Endothelial cell of umbilical vein (primary cell): ENCODE measurements around the gene CAV1.

ENCODE experiments used
- POLR2A ChIP-seq: IDR thresholded peaks from 2 replicates; pipeline ENCODE4 v1.6.1; 2012; ENCODE audit warnings: low read depth, mild to moderate bottlenecking, control low read depth, low read length
- TF ChIP-seq, protein P1 (sequence below), 2 donors: IDR thresholded peaks; 1 replicate in 1 of 2; 2 replicates in 1 of 2; pipeline ENCODE4 v1.5.1; 2011; ENCODE audit warnings: low read length in 2 of 2, mild to moderate bottlenecking in 2 of 2, moderate library complexity in 2 of 2, control low read depth in 1 of 2, inconsistent platforms in 1 of 2, low read depth in 1 of 2; ENCODE audit not compliant: insufficient read depth in 1 of 2; ENCODE audit errors: extremely low read depth in 1 of 2

DNA sequence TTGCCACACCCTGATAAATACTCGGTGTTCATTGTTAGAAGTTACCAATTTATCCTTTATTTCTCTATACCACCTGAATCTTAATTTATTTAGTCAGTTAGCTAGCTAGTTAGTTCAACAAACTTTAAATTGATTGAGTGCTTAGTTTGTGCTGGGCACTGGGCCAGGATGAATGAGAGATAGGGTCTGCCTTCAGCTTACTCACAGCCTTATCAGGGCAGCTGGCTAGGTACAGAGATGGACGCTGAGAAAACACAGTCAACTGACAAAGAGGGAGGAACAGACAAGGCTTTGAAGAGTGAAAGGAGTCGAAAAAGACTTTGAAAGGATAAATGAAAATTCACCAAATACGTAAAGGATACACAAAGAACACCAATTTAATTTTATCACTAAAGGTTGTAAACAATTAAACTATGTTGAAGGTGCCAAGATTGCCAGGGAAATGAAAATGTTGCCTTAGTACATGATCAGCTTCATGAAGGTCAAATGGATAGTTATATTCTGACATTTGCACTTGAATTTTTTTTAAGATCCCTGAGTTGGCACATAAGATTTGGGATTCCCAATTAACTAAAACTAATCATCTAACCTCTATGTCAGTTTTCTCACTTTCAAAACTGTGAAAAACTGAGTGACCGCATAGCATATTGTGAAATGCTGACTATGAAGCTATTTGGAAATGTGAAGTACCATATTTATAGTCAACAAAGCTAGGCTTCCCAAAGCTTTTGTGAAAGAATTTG lies 23.2 kb upstream of the CAV1 start:
- TF ChIP-seq, protein P1, sequence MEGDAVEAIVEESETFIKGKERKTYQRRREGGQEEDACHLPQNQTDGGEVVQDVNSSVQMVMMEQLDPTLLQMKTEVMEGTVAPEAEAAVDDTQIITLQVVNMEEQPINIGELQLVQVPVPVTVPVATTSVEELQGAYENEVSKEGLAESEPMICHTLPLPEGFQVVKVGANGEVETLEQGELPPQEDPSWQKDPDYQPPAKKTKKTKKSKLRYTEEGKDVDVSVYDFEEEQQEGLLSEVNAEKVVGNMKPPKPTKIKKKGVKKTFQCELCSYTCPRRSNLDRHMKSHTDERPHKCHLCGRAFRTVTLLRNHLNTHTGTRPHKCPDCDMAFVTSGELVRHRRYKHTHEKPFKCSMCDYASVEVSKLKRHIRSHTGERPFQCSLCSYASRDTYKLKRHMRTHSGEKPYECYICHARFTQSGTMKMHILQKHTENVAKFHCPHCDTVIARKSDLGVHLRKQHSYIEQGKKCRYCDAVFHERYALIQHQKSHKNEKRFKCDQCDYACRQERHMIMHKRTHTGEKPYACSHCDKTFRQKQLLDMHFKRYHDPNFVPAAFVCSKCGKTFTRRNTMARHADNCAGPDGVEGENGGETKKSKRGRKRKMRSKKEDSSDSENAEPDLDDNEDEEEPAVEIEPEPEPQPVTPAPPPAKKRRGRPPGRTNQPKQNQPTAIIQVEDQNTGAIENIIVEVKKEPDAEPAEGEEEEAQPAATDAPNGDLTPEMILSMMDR (IDR thresholded peaks at IDR 0.05; ENCODE audit: extremely low read depth in 1 of 2, insufficient read depth in 1 of 2, low read depth in 1 of 2, low read length in 2 of 2), result no peak
- peak; percentile 15 for TF ChIP-seq POLR2A
